GM19438 (cell line): ENCODE results near the gene GOT1.

Experiments
- ATAC-seq: cut with Tn5 transposase; IDR thresholded peaks from one replicate; pipeline ENCODE4 v1.9.1; 2021; ENCODE audit warnings: low read depth; ENCODE audit not compliant: unreplicated experiment

The GOT1 gene

DNA sequence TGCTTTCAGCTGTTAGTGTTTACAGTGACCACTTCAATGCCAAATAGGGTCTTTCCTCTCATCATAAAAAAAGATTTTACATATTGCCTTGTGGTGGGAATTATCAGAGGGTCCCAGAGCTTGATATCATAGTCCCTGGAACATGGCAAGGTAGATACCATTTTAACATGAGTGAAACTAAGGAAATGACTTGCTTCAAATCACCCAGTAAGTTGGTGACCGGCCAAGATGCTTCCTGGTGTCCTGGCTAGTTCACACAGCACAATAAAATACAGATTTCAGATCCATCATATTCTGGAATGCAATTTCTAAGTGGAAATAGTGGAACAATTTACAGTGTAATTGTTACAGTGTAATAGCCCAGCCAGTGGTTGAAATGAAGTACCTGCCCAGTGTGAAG, 64.7 kb downstream of the GOT1 start:
- ATAC-seq, result no peak

DNA sequence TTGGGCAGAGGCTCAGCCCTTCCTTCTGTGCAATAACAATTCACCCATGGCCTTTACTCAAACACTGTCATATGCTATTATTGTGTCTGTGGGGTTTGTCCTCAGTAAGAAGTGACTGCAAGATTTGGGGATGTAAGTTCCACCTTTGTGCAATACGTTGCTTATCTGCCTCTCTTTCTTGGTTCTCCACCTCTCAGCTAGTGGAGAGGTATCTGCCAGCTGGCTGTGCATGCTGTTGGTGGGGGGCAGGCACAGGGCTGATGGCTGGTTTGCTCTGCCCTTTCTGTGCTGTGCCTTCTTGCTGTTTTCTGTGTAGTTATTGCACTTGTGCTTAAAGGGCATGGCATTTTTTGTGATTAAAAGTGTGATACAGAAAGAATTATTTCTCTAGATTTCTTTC, 65.1 kb downstream of the GOT1 start:
- ATAC-seq, result no peak

DNA sequence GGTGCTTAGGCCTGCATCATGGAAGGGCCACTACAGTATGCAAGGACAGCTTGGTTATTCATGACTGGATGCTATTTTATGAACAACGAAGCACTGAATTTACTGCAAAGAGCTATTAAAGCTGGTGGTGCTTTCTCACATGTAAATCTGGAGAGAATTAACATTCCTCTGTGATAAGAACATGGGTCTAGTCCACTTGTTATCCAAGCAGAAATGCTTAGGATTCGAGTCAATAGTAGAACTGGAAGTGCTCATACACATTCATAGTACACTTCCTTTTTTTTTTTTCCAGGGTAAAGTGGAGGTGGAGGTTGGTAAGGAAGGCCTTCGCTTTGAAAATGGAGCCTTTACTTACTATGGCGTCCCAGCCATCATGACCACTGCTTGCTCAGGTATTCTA, 66.3 kb downstream of the GOT1 start:
- ATAC-seq, result no peak

DNA sequence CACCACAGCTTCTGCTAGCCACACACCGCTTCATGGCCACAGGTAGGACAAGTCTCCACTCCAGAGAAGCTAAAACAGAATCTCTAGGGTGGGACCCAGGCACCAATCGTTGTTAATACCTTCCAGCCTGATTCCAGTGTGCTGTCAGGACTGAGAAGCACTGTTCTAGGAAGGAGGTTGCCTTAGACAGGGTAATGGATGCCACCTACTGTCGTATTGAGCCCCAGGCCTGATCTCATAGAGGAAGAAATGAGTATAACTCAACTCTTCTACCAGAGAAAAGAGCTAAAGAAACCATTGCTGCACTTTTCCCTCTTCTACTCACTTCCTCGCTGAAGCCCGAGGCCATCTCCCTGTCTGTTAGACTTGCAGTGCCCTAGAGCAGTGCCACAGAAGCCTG, 69.5 kb downstream of the GOT1 start:
- no peak for ATAC-seq

DNA sequence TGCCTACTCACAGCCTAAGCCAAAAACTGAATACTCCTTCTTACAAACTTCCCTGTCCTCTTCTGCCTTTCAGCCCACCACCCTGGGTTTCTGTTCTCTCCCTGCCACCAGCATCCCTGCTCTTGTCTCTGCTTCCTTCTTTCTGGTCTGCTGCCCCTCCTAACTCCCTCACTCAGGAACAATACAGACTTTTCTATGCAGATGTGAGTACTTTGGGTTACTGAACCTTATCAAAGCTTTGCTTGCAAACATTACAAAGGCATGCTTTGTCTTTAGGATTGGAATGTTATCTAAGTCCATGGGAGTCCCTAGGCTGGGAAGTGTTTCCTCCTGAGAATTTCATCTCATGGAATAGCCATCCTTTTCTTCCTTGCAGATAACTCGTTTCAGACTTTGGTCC, 72.3 kb downstream of the GOT1 start:
- no peak for ATAC-seq

- ATAC-seq, result no peak
These were observed 72.7 kb downstream of the GOT1 start for GRCh38 chr10:99357691-99358090.

- no peak for ATAC-seq
These were observed 77.2 kb downstream of the GOT1 start for GRCh38 chr10:99353182-99353581.

DNA sequence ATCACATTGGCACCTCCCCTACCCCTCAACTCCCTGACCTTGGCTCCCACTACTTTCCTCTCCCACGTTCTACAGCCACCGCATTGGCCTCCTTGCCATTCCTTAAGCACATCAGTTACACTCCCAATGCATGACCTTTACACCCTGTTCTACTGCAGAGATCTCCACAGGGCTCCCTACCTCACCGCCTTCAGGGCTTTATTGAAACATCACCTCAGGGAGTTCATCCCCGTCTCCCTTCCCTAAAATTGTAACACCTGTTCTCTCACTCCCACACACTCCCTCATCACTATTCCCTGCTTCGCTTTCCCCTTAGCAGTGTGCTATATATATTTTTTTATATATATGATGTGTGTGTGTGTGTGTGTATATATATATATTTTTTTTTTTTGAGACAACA, 82.8 kb downstream of the GOT1 start:
- ATAC-seq, result no peak
